MM.1S (cell line): ENCODE data around the gene ABITRAM.

ENCODE experiments used
- CTCF ChIP-seq: fragments of 300-600 bp; sonication (generic); IDR thresholded peaks from 2 replicates; pipeline ENCODE4 v1.5.1; 2016; ENCODE audit warnings: antibody characterized with exemption, low read length, mixed read lengths
- EZH2phosphoT487 ChIP-seq: fragments of 300-600 bp; sonication (generic); IDR thresholded peaks from 2 replicates; pipeline ENCODE4 v1.6.1; 2018; ENCODE audit warnings: antibody characterized with exemption, low read length

- TF ChIP-seq CTCF (no peak), EZH2phosphoT487 (no peak)
These were observed 26.1 kb downstream of the ABITRAM start for GRCh38 chr9:108960331-108960730.
